ENCODE measurements around the gene MAN1B1. TPM values are rescaled to one million over a fixed set of nuclear protein-coding genes. Genes with fewer than 3 reads are reported as not detected.

The MAN1B1 gene
- total and polyA plus RNA-seq, 2 of the 8 experiments (the other 6 are each of a cell fraction or from before 2014, with no cell fraction given) = 33.7 to 36.3 TPM

GRCh38 chr9:137138722-137139467, 52.1 kb downstream of the MAN1B1 start, which contains the start of gene GRIN1 (continued):
- peak; percentile 22 for TF ChIP-seq RNF2 (IDR thresholded peaks at IDR 0.05; ENCODE audit: borderline replicate concordance, low read depth, low read length, missing control alignments, poor library complexity, severe bottlenecking)
- TF ChIP-seq BCL11A (IDR thresholded peaks at IDR 0.05; ENCODE audit: low read depth in 2 of 2, low read length in 2 of 2) = no peak
- TF ChIP-seq HDAC2 (IDR thresholded peaks at IDR 0.05; ENCODE audit: borderline replicate concordance in 1 of 2, low read depth in 2 of 2, low read length in 2 of 2) = peak; percentile 37 to 71; a peak in 1 of 4 replicates
- TF ChIP-seq CHD1 (IDR thresholded peaks at IDR 0.05; ENCODE audit: low read depth, low read length) = no peak
- TF ChIP-seq CHD2 (IDR thresholded peaks at IDR 0.05; ENCODE audit: low read length) = no peak
- no peak for TF ChIP-seq KDM4A (IDR thresholded peaks at IDR 0.05; ENCODE audit: low read depth, low read length, severe bottlenecking)
- no peak for TF ChIP-seq POLR2AphosphoS5 (IDR thresholded peaks at IDR 0.05; ENCODE audit: low read depth, low read length)
- TF ChIP-seq USF2 (IDR thresholded peaks at IDR 0.05; ENCODE audit: low read length) = no peak
- TF ChIP-seq KDM1A (IDR thresholded peaks at IDR 0.05; ENCODE audit: borderline replicate concordance, low read length) = no peak
- TF ChIP-seq ZNF274 (IDR thresholded peaks at IDR 0.05; ENCODE audit: borderline replicate concordance, extremely low read depth, low read length) = no peak
- TF ChIP-seq RAD21 (IDR thresholded peaks at IDR 0.05 in 1 of 2, conservative IDR thresholded peaks at IDR 0.05 in 1 of 2; ENCODE audit: low read depth in 2 of 2, low read length in 2 of 2) = no peak
- no peak for TF ChIP-seq JUND (IDR thresholded peaks at IDR 0.05; ENCODE audit: low read length)
- no peak for TF ChIP-seq TAF1 (IDR thresholded peaks at IDR 0.05; ENCODE audit: low read depth, low read length)
- no peak for TF ChIP-seq TAF7 (optimal IDR thresholded peaks at IDR 0.05; ENCODE audit: borderline replicate concordance, low read depth, low read length)
- no peak for TF ChIP-seq SAP30 (IDR thresholded peaks at IDR 0.05; ENCODE audit: insufficient read depth, insufficient replicate concordance, low read length)
- TF ChIP-seq PHF8 (conservative IDR thresholded peaks at IDR 0.05; ENCODE audit: low read depth, low read length) = no peak
- no peak for TF ChIP-seq RFX5 (IDR thresholded peaks at IDR 0.05; ENCODE audit: borderline replicate concordance, low read depth, low read length)
- peak; percentile 58; the same call in 1 of the 2 replicates for TF ChIP-seq GABPA (IDR thresholded peaks at IDR 0.05; ENCODE audit: borderline replicate concordance, insufficient read depth, low read length)
- TF ChIP-seq YY1 (IDR thresholded peaks at IDR 0.05; ENCODE audit: low read depth, low read length) = no peak
- TF ChIP-seq SP4 (IDR thresholded peaks at IDR 0.05; ENCODE audit: low read length) = no peak
